GM23248 (cell line): ENCODE measurements around the gene JRKL.

Source experiments
- EZH2 ChIP-seq: fragments of 200-600 bp; sonication (generic); IDR thresholded peaks from 2 replicates; pipeline ENCODE4 v1.6.1; 2018; ENCODE audit warnings: antibody characterized with exemption, mild to moderate bottlenecking; ENCODE audit not compliant: insufficient read depth, poor library complexity, severe bottlenecking
- EZH2phosphoT487 ChIP-seq: fragments of 200-600 bp; sonication (generic); IDR thresholded peaks from 2 replicates; pipeline ENCODE4 v1.6.1; 2018; ENCODE audit warnings: antibody characterized with exemption, moderate library complexity, mild to moderate bottlenecking, low read depth; ENCODE audit not compliant: insufficient read depth

- TF ChIP-seq EZH2 (no peak), EZH2phosphoT487 (no peak)
Measured at GRCh38 chr11:96365493-96365892, 24.3 kb upstream of the JRKL start.
